ENCODE results near the gene IRAG1. TPM values are rescaled to one million over a fixed set of nuclear protein-coding genes. Genes with fewer than 3 reads are reported as not detected.

The IRAG1 gene, protein sequence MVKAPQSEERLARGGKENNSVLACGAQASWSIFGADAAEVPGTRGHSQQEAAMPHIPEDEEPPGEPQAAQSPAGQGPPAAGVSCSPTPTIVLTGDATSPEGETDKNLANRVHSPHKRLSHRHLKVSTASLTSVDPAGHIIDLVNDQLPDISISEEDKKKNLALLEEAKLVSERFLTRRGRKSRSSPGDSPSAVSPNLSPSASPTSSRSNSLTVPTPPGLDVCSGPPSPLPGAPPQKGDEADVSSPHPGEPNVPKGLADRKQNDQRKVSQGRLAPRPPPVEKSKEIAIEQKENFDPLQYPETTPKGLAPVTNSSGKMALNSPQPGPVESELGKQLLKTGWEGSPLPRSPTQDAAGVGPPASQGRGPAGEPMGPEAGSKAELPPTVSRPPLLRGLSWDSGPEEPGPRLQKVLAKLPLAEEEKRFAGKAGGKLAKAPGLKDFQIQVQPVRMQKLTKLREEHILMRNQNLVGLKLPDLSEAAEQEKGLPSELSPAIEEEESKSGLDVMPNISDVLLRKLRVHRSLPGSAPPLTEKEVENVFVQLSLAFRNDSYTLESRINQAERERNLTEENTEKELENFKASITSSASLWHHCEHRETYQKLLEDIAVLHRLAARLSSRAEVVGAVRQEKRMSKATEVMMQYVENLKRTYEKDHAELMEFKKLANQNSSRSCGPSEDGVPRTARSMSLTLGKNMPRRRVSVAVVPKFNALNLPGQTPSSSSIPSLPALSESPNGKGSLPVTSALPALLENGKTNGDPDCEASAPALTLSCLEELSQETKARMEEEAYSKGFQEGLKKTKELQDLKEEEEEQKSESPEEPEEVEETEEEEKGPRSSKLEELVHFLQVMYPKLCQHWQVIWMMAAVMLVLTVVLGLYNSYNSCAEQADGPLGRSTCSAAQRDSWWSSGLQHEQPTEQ
- total RNA-seq (2022) (not detected in 2 replicates), Bru-seq, nascent RNA (percentile 1 among the genes with signal in this experiment), BruChase-seq, experiment 1, labeled RNA remaining after a 6-hour chase (percentile 5 among the genes with signal in this experiment), BruChase-seq, experiment 2, labeled RNA remaining after a 2-hour chase (not detected)
- long read RNA-seq, result 0 reads

DNA sequence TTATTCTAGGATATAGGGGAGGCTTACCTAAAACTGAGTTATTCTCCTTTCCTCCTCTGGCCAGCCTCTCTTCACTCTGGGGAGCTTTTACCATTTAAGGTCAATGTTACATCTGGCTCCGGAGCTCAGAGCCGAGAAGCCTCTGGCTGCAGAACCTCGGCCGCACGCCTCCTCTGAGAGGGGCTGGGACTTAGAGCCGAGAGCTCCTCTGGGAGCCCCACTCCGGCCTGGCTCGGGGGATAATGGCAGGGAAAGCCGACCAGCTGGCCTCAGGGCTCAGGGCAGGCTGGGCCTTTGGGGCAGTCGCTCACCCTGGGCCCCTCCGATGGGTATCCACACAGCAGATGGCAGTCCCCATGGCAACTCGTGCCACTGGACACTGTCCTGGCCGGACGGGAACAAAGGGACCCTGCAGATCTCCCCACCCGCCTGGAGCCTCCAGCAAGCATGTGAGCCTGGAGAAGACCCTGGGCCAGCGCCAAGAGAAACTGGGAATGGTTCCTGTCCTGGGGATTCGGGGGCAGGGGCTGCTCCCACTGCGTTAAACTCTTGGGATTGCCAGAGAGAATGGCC lies at the start of gene IRAG1:
Gene IRAG1, minus strand, starts transcription at position 247 of the 573 bp plus-strand sequence. Its CDS starts 153 bp downstream, at position 94.
- Mint-ChIP-seq H3K4me3 (ENCODE audit: low read depth, unreplicated experiment) (no peak within 1 kb of the TSS), H3K4me1 (ENCODE audit: low read depth, unreplicated experiment) (no peaks in the 10 kb centered on the region), H3K36me3 (ENCODE audit: insufficient read depth, unreplicated experiment) (no peaks in the 10 kb centered on the region), H3K9me3 (ENCODE audit: low read depth, unreplicated experiment) (no peaks in the 10 kb centered on the region), H3K27me3 (ENCODE audit: unreplicated experiment) (peaks cover 82% of the 10 kb centered on the region), H3K27ac (ENCODE audit: unreplicated experiment) (no peak within 1 kb of the TSS)
- no TSS peak for BruUV-seq (replicated peaks)
- CTCF ChIA-PET, result no interaction called here
- TF ChIP-seq, protein P1, sequence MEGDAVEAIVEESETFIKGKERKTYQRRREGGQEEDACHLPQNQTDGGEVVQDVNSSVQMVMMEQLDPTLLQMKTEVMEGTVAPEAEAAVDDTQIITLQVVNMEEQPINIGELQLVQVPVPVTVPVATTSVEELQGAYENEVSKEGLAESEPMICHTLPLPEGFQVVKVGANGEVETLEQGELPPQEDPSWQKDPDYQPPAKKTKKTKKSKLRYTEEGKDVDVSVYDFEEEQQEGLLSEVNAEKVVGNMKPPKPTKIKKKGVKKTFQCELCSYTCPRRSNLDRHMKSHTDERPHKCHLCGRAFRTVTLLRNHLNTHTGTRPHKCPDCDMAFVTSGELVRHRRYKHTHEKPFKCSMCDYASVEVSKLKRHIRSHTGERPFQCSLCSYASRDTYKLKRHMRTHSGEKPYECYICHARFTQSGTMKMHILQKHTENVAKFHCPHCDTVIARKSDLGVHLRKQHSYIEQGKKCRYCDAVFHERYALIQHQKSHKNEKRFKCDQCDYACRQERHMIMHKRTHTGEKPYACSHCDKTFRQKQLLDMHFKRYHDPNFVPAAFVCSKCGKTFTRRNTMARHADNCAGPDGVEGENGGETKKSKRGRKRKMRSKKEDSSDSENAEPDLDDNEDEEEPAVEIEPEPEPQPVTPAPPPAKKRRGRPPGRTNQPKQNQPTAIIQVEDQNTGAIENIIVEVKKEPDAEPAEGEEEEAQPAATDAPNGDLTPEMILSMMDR (IDR thresholded peaks at IDR 0.05; ENCODE audit: unreplicated experiment), result no peak
- intact Hi-C loops (cut with micrococcal nuclease; ENCODE audit: unreplicated experiment), result no loop called here
- no peak for DNase-seq

DNA sequence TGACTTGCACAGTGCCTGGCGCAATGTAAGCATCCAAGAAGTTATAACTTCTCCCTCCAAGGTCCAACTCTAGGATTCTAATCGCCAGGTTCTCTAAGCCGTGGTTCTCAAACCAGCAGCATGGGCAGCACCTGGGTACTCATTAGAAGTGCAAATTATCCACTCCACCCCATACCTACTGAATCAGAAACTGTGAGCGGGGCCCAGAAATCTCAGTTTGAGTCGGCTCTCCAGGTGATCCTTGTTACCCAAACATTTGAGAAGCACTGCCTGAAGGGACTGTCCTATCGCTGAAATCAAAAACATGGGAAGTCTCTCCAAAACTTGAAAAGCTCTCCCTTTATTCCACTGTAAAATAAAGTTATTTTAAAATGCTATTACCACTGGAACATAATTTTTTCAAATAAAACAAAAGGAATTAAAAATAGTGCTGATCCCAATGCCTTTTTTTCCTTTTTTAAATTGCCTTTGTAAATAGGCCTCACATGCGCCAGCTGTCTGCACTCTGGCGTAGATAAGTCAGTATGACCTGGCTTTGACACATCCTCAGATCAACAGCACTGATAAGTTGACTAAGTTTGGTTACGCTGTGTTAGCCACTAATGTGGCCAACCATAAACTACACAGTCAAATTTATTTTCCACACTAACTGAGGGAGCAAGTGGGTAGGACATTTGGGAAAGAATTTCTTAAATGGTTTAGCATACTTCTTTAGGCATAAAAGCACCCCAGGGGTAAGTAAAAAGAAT lies 49.1 kb upstream of the IRAG1 start:
- CTCF ChIA-PET, result no interaction called here
- TF ChIP-seq, protein P1 (IDR thresholded peaks at IDR 0.05; ENCODE audit: unreplicated experiment), result no peak
- Mint-ChIP-seq H3K27me3 (ENCODE audit: unreplicated experiment) (no peaks in the 10 kb centered on the region), H3K27ac (ENCODE audit: unreplicated experiment) (no peak overlapping the region), H3K36me3 (ENCODE audit: insufficient read depth, unreplicated experiment) (no peaks in the 10 kb centered on the region), H3K4me1 (ENCODE audit: low read depth, unreplicated experiment) (peaks cover under 1% of the 10 kb centered on the region), H3K9me3 (ENCODE audit: low read depth, unreplicated experiment) (no peaks in the 10 kb centered on the region), H3K4me3 (ENCODE audit: low read depth, unreplicated experiment) (no peak overlapping the region)
- intact Hi-C loops (cut with micrococcal nuclease; ENCODE audit: unreplicated experiment), result no loop called here
- DNase-seq, result no peak
- BruUV-seq (replicated peaks), result no TSS peak

DNA sequence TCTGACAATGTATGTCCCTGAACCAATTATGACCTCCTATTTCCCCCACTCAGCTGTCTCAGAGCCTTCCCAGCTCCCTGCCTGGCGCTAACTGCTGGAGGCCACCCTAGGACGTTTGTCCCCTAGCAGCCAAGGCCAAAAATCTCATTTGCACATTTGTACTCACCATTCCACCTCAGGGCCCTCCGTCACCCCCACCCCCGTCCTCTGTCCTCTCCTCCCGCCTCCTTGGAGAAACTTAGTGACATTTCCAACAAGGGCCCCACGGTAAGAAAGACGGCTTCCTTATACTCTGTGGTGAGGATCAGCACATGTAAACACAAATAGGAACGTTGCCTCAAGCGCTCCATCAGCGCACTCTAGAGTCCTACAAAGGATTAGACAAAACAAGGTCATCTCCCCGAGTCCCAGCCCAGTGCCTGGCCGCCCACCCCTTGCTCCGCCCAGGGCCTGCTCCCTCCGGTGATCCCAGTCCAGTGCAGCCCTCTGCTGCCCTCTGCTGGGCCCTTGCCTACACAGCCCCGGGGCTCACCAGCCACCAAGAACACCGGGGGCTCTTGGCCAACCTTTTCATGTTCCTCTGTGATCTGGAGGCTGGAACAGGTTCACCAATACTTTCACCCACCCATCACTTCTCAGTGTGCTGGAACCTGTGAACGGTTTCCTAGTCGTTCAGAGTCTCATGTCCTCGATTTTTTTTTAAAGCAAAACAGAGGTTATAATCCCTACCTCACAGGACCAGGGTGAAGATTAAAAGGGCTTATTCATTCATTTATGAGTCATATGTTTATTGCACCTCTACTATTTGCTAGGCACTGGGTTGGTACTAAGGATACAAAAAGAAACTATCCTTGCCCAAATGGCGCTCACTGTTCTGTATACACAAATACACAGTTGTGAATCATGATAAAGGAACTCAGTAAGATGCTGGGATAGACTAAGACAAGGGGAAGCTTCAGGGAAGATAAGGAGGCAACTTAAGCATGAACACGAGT lies 42.2 kb upstream of the IRAG1 start:
- peaks cover 15% of the 10 kb centered on the region for H3K4me1 Mint-ChIP-seq (ENCODE audit: low read depth, unreplicated experiment)
- CTCF ChIA-PET, result interaction anchor here (0.8 to 2.4 kb wide), 5 partner anchors 15 to 330 kb away, joined by 4 to 14 read pairs (median 6); partner anchors contain the start of gene CTR9
- H3K36me3 Mint-ChIP-seq (ENCODE audit: insufficient read depth, unreplicated experiment), result peaks cover 7% of the 10 kb centered on the region
- intact Hi-C loops (cut with micrococcal nuclease; ENCODE audit: unreplicated experiment), result loop anchor here (1.0 to 10.0 kb wide), 5 partner anchors 111 to 973 kb away; no protein-coding TSS in a partner anchor
- no TSS peak for BruUV-seq (replicated peaks)
- H3K27ac Mint-ChIP-seq (ENCODE audit: unreplicated experiment), result peak overlapping the region; percentile 21
- peaks cover 18% of the 10 kb centered on the region for H3K27me3 Mint-ChIP-seq (ENCODE audit: unreplicated experiment)
- peak overlapping the region; percentile 26 for H3K4me3 Mint-ChIP-seq (ENCODE audit: low read depth, unreplicated experiment)
- peak; percentile 96 for DNase-seq
- peaks cover 2% of the 10 kb centered on the region for H3K9me3 Mint-ChIP-seq (ENCODE audit: low read depth, unreplicated experiment)
- TF ChIP-seq, protein P1 (IDR thresholded peaks at IDR 0.05; ENCODE audit: unreplicated experiment), result peak; percentile 94
